Measurements from ENCODE around the gene SIX5.

The SIX5 gene

GRCh38 chr19:45768984-45769782 is at the start of gene SIX5:
TSS of gene SIX5 (minus strand) at chr19:45769252. CDS start at chr19:45768844, 408 bp downstream.
- Histone ChIP-seq H3K4me1 (ENCODE audit: control insufficient read depth, insufficient read depth, low read length) (peaks cover 25% of the 10 kb centered on the region), H3K36me3 (ENCODE audit: control insufficient read depth in 2 of 2, insufficient read depth in 1 of 2, low read length in 2 of 2) (peaks cover 7 to 23% of the 10 kb centered on the region in 2 experiments), H3K4me3 (ENCODE audit: low read depth, low read length) (peak within 1 kb of the TSS; percentile 70), H3K9me3 (ENCODE audit: control insufficient read depth, insufficient read depth, low read depth, low read length) (no peaks in the 10 kb centered on the region), H3K27ac (ENCODE audit: extremely low read depth, low read depth, low read length) (peak within 1 kb of the TSS; percentile 98)
- CTCF ChIA-PET: interaction anchor here (0.5 to 2.8 kb wide), 36 partner anchors 8 to 540 kb away, joined by 3 to 61 read pairs (median 4); partner anchors contain the start of genes DMPK, DMWD, FBXO46 and FOXA3
- POLR2A ChIA-PET: interaction anchor here (0.6 to 7.2 kb wide), 47 partner anchors 8 to 1839 kb away, joined by 3 to 133 read pairs (median 5); partner anchors contain the start of genes CCDC61, DMPK, DMWD and FBXO46
- TF ChIP-seq ZNF629 (tag by site-specific recombination; IDR thresholded peaks at IDR 0.05): peak; percentile 53
- TF ChIP-seq ZBTB26 (tag by site-specific recombination; optimal IDR thresholded peaks at IDR 0.05): peak; percentile 88
- no peak for TF ChIP-seq ZNF16 (tag by site-specific recombination; IDR thresholded peaks at IDR 0.05; ENCODE audit: low read depth)
- no peak for TF ChIP-seq ZNF350 (tag by site-specific recombination; IDR thresholded peaks at IDR 0.05)
- TF ChIP-seq ZNF548 (tag by site-specific recombination; IDR thresholded peaks at IDR 0.05): no peak
- no peak for TF ChIP-seq ZNF580 (tag by site-specific recombination; IDR thresholded peaks at IDR 0.05)
- no peak for TF ChIP-seq ZNF513 (tag by site-specific recombination; IDR thresholded peaks at IDR 0.05)
- peak; percentile 92 for TF ChIP-seq ZNF501 (tag by site-specific recombination; IDR thresholded peaks at IDR 0.05)
- TF ChIP-seq PRDM1 (tag by site-specific recombination; IDR thresholded peaks at IDR 0.05): 0 out of 2 replicates have a peak, but pooled peaks have one; percentile 65
- no peak for TF ChIP-seq ZFP41 (tag by site-specific recombination; IDR thresholded peaks at IDR 0.05; ENCODE audit: borderline replicate concordance)
- TF ChIP-seq KLF17 (tag by site-specific recombination; IDR thresholded peaks at IDR 0.05): peak; percentile 47
- TF ChIP-seq ZNF701 (tag by site-specific recombination; IDR thresholded peaks at IDR 0.05): no peak
- no peak; the same call in 1 of the 2 replicates for TF ChIP-seq ZNF837 (tag by site-specific recombination; IDR thresholded peaks at IDR 0.05)
- peak; percentile 81 for TF ChIP-seq ZNF335 (tag by site-specific recombination; conservative IDR thresholded peaks at IDR 0.05)
- no peak for TF ChIP-seq HOXC10 (CRISPR knock-in tag; IDR thresholded peaks at IDR 0.05)
- peak; percentile 58; the same call in 1 of the 2 replicates for TF ChIP-seq PRDM4 (tag by site-specific recombination; IDR thresholded peaks at IDR 0.05)
- TF ChIP-seq ZNF561 (tag by site-specific recombination; IDR thresholded peaks at IDR 0.05; ENCODE audit: borderline replicate concordance): peak; percentile 85
- peak; percentile 25; the same call in 1 of the 2 replicates for TF ChIP-seq YY1 (tag by site-specific recombination; IDR thresholded peaks at IDR 0.05)
- TF ChIP-seq ZNF449 (tag by site-specific recombination; IDR thresholded peaks at IDR 0.05): no peak
- TF ChIP-seq ZNF10 (tag by site-specific recombination; IDR thresholded peaks at IDR 0.05): no peak; the same call in 1 of the 2 replicates
- peak; percentile 92 for TF ChIP-seq ZFHX2 (tag by site-specific recombination; conservative IDR thresholded peaks at IDR 0.05)
- no peak for TF ChIP-seq ZNF514 (tag by site-specific recombination; IDR thresholded peaks at IDR 0.05)
- no peak for TF ChIP-seq ZSCAN18 (tag by site-specific recombination; IDR thresholded peaks at IDR 0.05)
- no peak for TF ChIP-seq SALL2 (tag by site-specific recombination; IDR thresholded peaks at IDR 0.05; ENCODE audit: borderline replicate concordance)
- no peak for TF ChIP-seq ZNF555 (tag by site-specific recombination; conservative IDR thresholded peaks at IDR 0.05)
- 0 out of 2 replicates have a peak, but pooled peaks have one; percentile 68 for TF ChIP-seq ZNF175 (tag by site-specific recombination; IDR thresholded peaks at IDR 0.05)
- TF ChIP-seq ZBTB20 (tag by site-specific recombination; IDR thresholded peaks at IDR 0.05): peak; percentile 84
